DOHH2 (cell line): Measurements from ENCODE around the gene NEK5.

Experiments used
- H3F3A ChIP-seq: fragments of 200-600 bp; sonication (generic), shearing (Covaris generic); 2 replicates; pipeline ENCODE4 v1.6.0; 2016; ENCODE audit warnings: antibody characterized with exemption, mild to moderate bottlenecking; ENCODE audit not compliant: control insufficient read depth, insufficient read depth
- H3K27ac ChIP-seq: fragments of 200-600 bp; sonication (generic); 2 replicates; pipeline ENCODE4 v1.5.1; 2014; ENCODE audit warnings: low read depth, mild to moderate bottlenecking, low read length, moderate library complexity
- H3K27me3 ChIP-seq: fragments of 200-600 bp; sonication (generic); 2 replicates; pipeline ENCODE4 v1.6.1; 2014; ENCODE audit warnings: mild to moderate bottlenecking, low read length, mixed read lengths; ENCODE audit not compliant: control insufficient read depth
- H3K36me3 ChIP-seq: fragments of 200-600 bp; sonication (generic); 2 replicates; pipeline ENCODE4 v1.6.1; 2014; ENCODE audit warnings: mild to moderate bottlenecking, low read length, moderate library complexity, mixed read lengths; ENCODE audit not compliant: control insufficient read depth
- H3K4me1 ChIP-seq: fragments of 200-600 bp; sonication (generic); 2 replicates; pipeline ENCODE4 v1.6.1; 2014; ENCODE audit warnings: mild to moderate bottlenecking, low read length, mixed read lengths; ENCODE audit not compliant: control insufficient read depth
- H3K4me2 ChIP-seq: fragments of 200-600 bp; sonication (generic); 2 replicates; pipeline ENCODE4 v1.6.0; 2014; ENCODE audit warnings: mild to moderate bottlenecking, low read length, moderate library complexity
- H3K4me3 ChIP-seq: fragments of 200-600 bp; sonication (generic); 2 replicates; pipeline ENCODE4 v1.5.1; 2014; ENCODE audit warnings: mild to moderate bottlenecking, low read length, mixed read lengths
- H3K79me2 ChIP-seq: fragments of 200-600 bp; sonication (generic); 2 replicates; pipeline ENCODE4 v1.6.1; 2014; ENCODE audit warnings: mild to moderate bottlenecking, low read length, mixed read lengths; ENCODE audit not compliant: control insufficient read depth
- H3K9me2 ChIP-seq: fragments of 200-600 bp; sonication (generic); replicated peaks from 2 replicates; pipeline ENCODE4 v1.6.1; 2014; ENCODE audit warnings: mild to moderate bottlenecking, low read length, mixed read lengths; ENCODE audit not compliant: control insufficient read depth
- H3K9me3 ChIP-seq: fragments of 200-600 bp; sonication (generic); 2 replicates; pipeline ENCODE4 v1.6.1; 2014; ENCODE audit warnings: antibody characterized with exemption, low read length, mixed read lengths; ENCODE audit not compliant: control insufficient read depth, insufficient read depth
- H4K20me1 ChIP-seq: fragments of 200-600 bp; sonication (generic); 2 replicates; pipeline ENCODE4 v1.6.0; 2014; ENCODE audit warnings: low read depth, mild to moderate bottlenecking, antibody characterized with exemption, low read length, moderate library complexity; ENCODE audit not compliant: control insufficient read depth, insufficient read depth
- CTCF ChIP-seq: fragments of 200-600 bp; sonication (generic); IDR thresholded peaks from one replicate; pipeline ENCODE4 v1.5.1; 2014; ENCODE audit warnings: antibody characterized with exemption, mild to moderate bottlenecking, low read depth, low read length; ENCODE audit not compliant: poor library complexity, severe bottlenecking
- EZH2phosphoT487 ChIP-seq: fragments of 200-600 bp; sonication (generic); IDR thresholded peaks from 2 replicates; pipeline ENCODE4 v1.6.1; 2017; ENCODE audit warnings: borderline replicate concordance, mild to moderate bottlenecking, antibody characterized with exemption, low read length, moderate library complexity, mixed read lengths

NEK5 gene

GRCh38 chr13:52127378-52127777 lies 1.5 kb downstream of the NEK5 start:
- Histone ChIP-seq H3K36me3 (no peaks in the 10 kb centered on the region), H3K4me1 (peaks cover 12% of the 10 kb centered on the region), H3K4me3 (no peak overlapping the region), H3K27ac (no peak overlapping the region), H3K9me3 (no peaks in the 10 kb centered on the region), H3K27me3 (peaks cover 35% of the 10 kb centered on the region), H3K9me2 (no peaks in the 10 kb centered on the region), H4K20me1 (no peaks in the 10 kb centered on the region), H3F3A (no peaks in the 10 kb centered on the region), H3K79me2 (no peaks in the 10 kb centered on the region), H3K4me2 (0 out of 2 replicates have a peak overlapping the region, but pooled peaks have one; percentile 89)
- no peak for TF ChIP-seq EZH2phosphoT487
- no peak for TF ChIP-seq CTCF

GRCh38 chr13:52125547-52125946 lies 3.3 kb downstream of the NEK5 start:
- H3K4me2 ChIP-seq = no peak overlapping the region
- H3K27me3 ChIP-seq = peaks cover 34% of the 10 kb centered on the region
- H4K20me1 ChIP-seq = no peaks in the 10 kb centered on the region
- TF ChIP-seq CTCF (no peak), EZH2phosphoT487 (no peak)
- H3F3A ChIP-seq = no peaks in the 10 kb centered on the region
- no peaks in the 10 kb centered on the region for H3K36me3 ChIP-seq
- peaks cover 12% of the 10 kb centered on the region for H3K4me1 ChIP-seq
- no peaks in the 10 kb centered on the region for H3K9me2 ChIP-seq
- no peak overlapping the region for H3K27ac ChIP-seq
- no peaks in the 10 kb centered on the region for H3K79me2 ChIP-seq
- no peak overlapping the region for H3K4me3 ChIP-seq
- H3K9me3 ChIP-seq = no peaks in the 10 kb centered on the region

- H3K79me2 ChIP-seq = no peaks in the 10 kb centered on the region
- H3F3A ChIP-seq = no peaks in the 10 kb centered on the region
- no peak overlapping the region for H3K27ac ChIP-seq
- no peak overlapping the region for H3K4me2 ChIP-seq
- TF ChIP-seq EZH2phosphoT487 = no peak
- TF ChIP-seq CTCF = no peak
- H3K9me2 ChIP-seq = no peaks in the 10 kb centered on the region
- no peaks in the 10 kb centered on the region for H3K4me1 ChIP-seq
- no peak overlapping the region for H3K4me3 ChIP-seq
- peaks cover 35% of the 10 kb centered on the region for H3K27me3 ChIP-seq
- no peaks in the 10 kb centered on the region for H3K36me3 ChIP-seq
- H4K20me1 ChIP-seq = no peaks in the 10 kb centered on the region
- no peaks in the 10 kb centered on the region for H3K9me3 ChIP-seq
Measured at GRCh38 chr13:52118595-52118994, 10.3 kb downstream of the NEK5 start.

GRCh38 chr13:52118095-52118494 lies 10.8 kb downstream of the NEK5 start:
- H3K36me3 ChIP-seq = no peaks in the 10 kb centered on the region
- H3K4me2 ChIP-seq = no peak overlapping the region
- H3K9me3 ChIP-seq = no peaks in the 10 kb centered on the region
- no peaks in the 10 kb centered on the region for H3K4me1 ChIP-seq
- H4K20me1 ChIP-seq = no peaks in the 10 kb centered on the region
- no peak overlapping the region for H3K4me3 ChIP-seq
- TF ChIP-seq EZH2phosphoT487 = no peak
- no peak for TF ChIP-seq CTCF
- no peaks in the 10 kb centered on the region for H3F3A ChIP-seq
- no peaks in the 10 kb centered on the region for H3K9me2 ChIP-seq
- no peaks in the 10 kb centered on the region for H3K79me2 ChIP-seq
- H3K27ac ChIP-seq = no peak overlapping the region
- peaks cover 33% of the 10 kb centered on the region for H3K27me3 ChIP-seq
